H9 (cell line): Measurements from ENCODE around the gene CTR9. TPM values are rescaled to one million over a fixed set of nuclear protein-coding genes. Genes with fewer than 3 reads are reported as not detected.

ENCODE experiments used
- DNase-seq: peaks from one replicate; pipeline ENCODE4 v3.0.0-alpha.2; 2017
- H2AFZ ChIP-seq: one replicate; pipeline ENCODE4 v1.6.1; 2013; ENCODE audit warnings: mild to moderate bottlenecking, low read length, control low read depth, moderate library complexity
- H2AK5ac ChIP-seq: 2 replicates; pipeline ENCODE4 v1.6.1; 2013; ENCODE audit warnings: low read length, control low read depth, mixed read lengths; ENCODE audit not compliant: insufficient read length
- H2BK120ac ChIP-seq: one replicate; pipeline ENCODE4 v1.6.1; 2013; ENCODE audit warnings: low read depth, mild to moderate bottlenecking, low read length, control low read depth, inconsistent platforms; ENCODE audit not compliant: poor library complexity, severe bottlenecking
- H2BK12ac ChIP-seq: 2 replicates; pipeline ENCODE4 v1.6.1; 2013; ENCODE audit warnings: low read length, control low read depth, mixed read lengths, low read depth; ENCODE audit not compliant: insufficient read length
- H2BK15ac ChIP-seq: 2 replicates; pipeline ENCODE4 v1.6.1; 2013; ENCODE audit warnings: low read depth, low read length, control low read depth
- H2BK20ac ChIP-seq: one replicate; pipeline ENCODE4 v1.6.1; 2013; ENCODE audit warnings: low read depth, mild to moderate bottlenecking, low read length, control low read depth, inconsistent platforms; ENCODE audit not compliant: poor library complexity, severe bottlenecking
- H2BK5ac ChIP-seq: 2 replicates; pipeline ENCODE4 v1.6.1; 2013; ENCODE audit warnings: low read length, control low read depth, mixed read lengths; ENCODE audit not compliant: insufficient read length
- H3K14ac ChIP-seq: 2 replicates; pipeline ENCODE4 v1.6.1; 2013; ENCODE audit warnings: low read length, control low read depth; ENCODE audit not compliant: insufficient read depth
- H3K18ac ChIP-seq: 2 replicates; pipeline ENCODE4 v1.6.1; 2013; ENCODE audit warnings: low read depth, mild to moderate bottlenecking, mixed read lengths, low read length, control low read depth; ENCODE audit not compliant: insufficient read length
- H3K23ac ChIP-seq: 2 replicates; pipeline ENCODE4 v1.6.1; 2013; ENCODE audit warnings: low read length, control low read depth, mixed read lengths, low read depth; ENCODE audit not compliant: insufficient read length
- H3K23me2 ChIP-seq: 2 replicates; pipeline ENCODE4 v1.6.1; 2013; ENCODE audit warnings: low read depth, mild to moderate bottlenecking, mixed read lengths, low read length, control low read depth; ENCODE audit not compliant: insufficient read length, poor library complexity, severe bottlenecking
- H3K27ac ChIP-seq: 2 replicates; pipeline ENCODE4 v1.5.1; 2013; ENCODE audit warnings: low read length, control low read depth, mixed read lengths, low read depth; ENCODE audit not compliant: insufficient read length
- H3K27me3 ChIP-seq: 2 replicates; pipeline ENCODE4 v1.6.1; 2013; ENCODE audit warnings: low read length, control low read depth, inconsistent platforms; ENCODE audit not compliant: insufficient read depth
- H3K4ac ChIP-seq: 2 replicates; pipeline ENCODE4 v1.6.1; 2013; ENCODE audit warnings: low read depth, mild to moderate bottlenecking, control low read depth, inconsistent platforms, low read length, moderate library complexity
- H3K4me1 ChIP-seq: 2 replicates; pipeline ENCODE4 v1.6.1; 2013; ENCODE audit warnings: low read length, control low read depth, inconsistent platforms; ENCODE audit not compliant: insufficient read depth
- H3K4me2 ChIP-seq: 2 replicates; pipeline ENCODE4 v1.6.1; 2013; ENCODE audit warnings: low read length, control low read depth, mixed read lengths; ENCODE audit not compliant: insufficient read length, insufficient read depth
- H3K56ac ChIP-seq: 2 replicates; pipeline ENCODE4 v1.6.1; 2013; ENCODE audit warnings: low read depth, mild to moderate bottlenecking, mixed read lengths, low read length, control low read depth; ENCODE audit not compliant: insufficient read length
- H3K79me1 ChIP-seq: 2 replicates; pipeline ENCODE4 v1.6.1; 2013; ENCODE audit warnings: low read depth, mild to moderate bottlenecking, moderate library complexity, low read length, control low read depth, inconsistent platforms; ENCODE audit not compliant: insufficient read depth, poor library complexity, severe bottlenecking
- H3K79me2 ChIP-seq: 2 replicates; pipeline ENCODE4 v1.6.1; 2013; ENCODE audit warnings: low read length, control low read depth, inconsistent platforms; ENCODE audit not compliant: insufficient read depth
- H3K9ac ChIP-seq: 2 replicates; pipeline ENCODE4 v1.6.1; 2013; ENCODE audit warnings: low read length, control low read depth, mixed read lengths; ENCODE audit not compliant: insufficient read length; ENCODE audit errors: extremely low read depth
- H3K9me3 ChIP-seq: one replicate; pipeline ENCODE4 v1.6.1; 2013; ENCODE audit warnings: low read depth, low read length, inconsistent platforms; ENCODE audit not compliant: control insufficient read depth
- H3T11ph ChIP-seq: one replicate; pipeline ENCODE4 v1.6.1; 2013; ENCODE audit warnings: mild to moderate bottlenecking, low read length, control low read depth, inconsistent platforms
- H4K20me1 ChIP-seq: one replicate; pipeline ENCODE4 v1.6.1; 2013; ENCODE audit not compliant: control insufficient read depth, insufficient read length, insufficient read depth
- H4K5ac ChIP-seq: 2 replicates; pipeline ENCODE4 v1.6.1; 2013; ENCODE audit warnings: low read depth, mild to moderate bottlenecking, mixed read lengths, low read length, control low read depth; ENCODE audit not compliant: insufficient read length
- H4K8ac ChIP-seq: replicated peaks from 2 replicates; pipeline ENCODE4 v1.6.1; 2013; ENCODE audit warnings: low read length, control low read depth, mixed read lengths, low read depth; ENCODE audit not compliant: insufficient read length
- H4K91ac ChIP-seq: 2 replicates; pipeline ENCODE4 v1.6.1; 2013; ENCODE audit warnings: low read depth, mild to moderate bottlenecking, moderate library complexity, mixed read lengths, low read length, control low read depth; ENCODE audit not compliant: insufficient read length
- H3K27ac Mint-ChIP-seq, 3 experiments: 2 replicates in 2 of 3; 3 replicates in 1 of 3; pipeline ENCODE4 v1.8.0; 2020 to 2021; ENCODE audit warnings: mixed read lengths in 3 of 3, mild to moderate bottlenecking in 1 of 3, moderate library complexity in 1 of 3
- H3K27me3 Mint-ChIP-seq: 2 replicates; pipeline ENCODE4 v1.8.0; 2021; ENCODE audit warnings: low read depth, mild to moderate bottlenecking, moderate library complexity, mixed read lengths
- H3K36me3 Mint-ChIP-seq, 3 experiments: 2 replicates in 2 of 3; 3 replicates in 1 of 3; pipeline ENCODE4 v1.8.0; 2020 to 2021; ENCODE audit warnings: low read depth in 3 of 3, mixed read lengths in 3 of 3; ENCODE audit not compliant: insufficient read depth in 1 of 3
- H3K4me1 Mint-ChIP-seq, 2 experiments: 2 replicates each; pipeline ENCODE4 v1.8.0; 2020; ENCODE audit warnings: mixed read lengths in 2 of 2
- H3K4me3 Mint-ChIP-seq, 2 experiments: 2 replicates in 1 of 2; 3 replicates in 1 of 2; pipeline ENCODE4 v1.8.0; 2020 to 2021; ENCODE audit warnings: mild to moderate bottlenecking in 2 of 2, mixed read lengths in 2 of 2, moderate library complexity in 1 of 2
- H3K9me3 Mint-ChIP-seq, 2 experiments: 2 replicates in 1 of 2; 3 replicates in 1 of 2; pipeline ENCODE4 v1.8.0; 2020; ENCODE audit warnings: mild to moderate bottlenecking in 2 of 2, mixed read lengths in 2 of 2, moderate library complexity in 1 of 2
- WGBS: extraction: QIAGEN DNeasy Blood & Tissue Kit; methylation state at CpG from one replicate; pipeline ENCODE4 v1.1.7; 2013; ENCODE audit warnings: missing lambda C conversion rate, low lambda C conversion rate, mixed read lengths; ENCODE audit not compliant: insufficient read length; ENCODE audit errors: extremely low coverage; 5-methylcytosine and 5-hydroxymethylcytosine counted together
- total RNA-seq: library from RNA; stranded (reverse); gene quantifications from 2 replicates; pipeline ENCODE4 v1.2.1, GENCODE V29; 2021
- TF ChIP-seq, protein P1 (sequence below): fragments of 200-600 bp; sonication (generic); conservative IDR thresholded peaks from 3 replicates; pipeline ENCODE4 v1.8.0; 2021; ENCODE audit warnings: antibody characterized with exemption, mild to moderate bottlenecking

Gene CTR9
- total RNA-seq, 1 experiment from 2014 or later = 37.5 TPM

DNA sequence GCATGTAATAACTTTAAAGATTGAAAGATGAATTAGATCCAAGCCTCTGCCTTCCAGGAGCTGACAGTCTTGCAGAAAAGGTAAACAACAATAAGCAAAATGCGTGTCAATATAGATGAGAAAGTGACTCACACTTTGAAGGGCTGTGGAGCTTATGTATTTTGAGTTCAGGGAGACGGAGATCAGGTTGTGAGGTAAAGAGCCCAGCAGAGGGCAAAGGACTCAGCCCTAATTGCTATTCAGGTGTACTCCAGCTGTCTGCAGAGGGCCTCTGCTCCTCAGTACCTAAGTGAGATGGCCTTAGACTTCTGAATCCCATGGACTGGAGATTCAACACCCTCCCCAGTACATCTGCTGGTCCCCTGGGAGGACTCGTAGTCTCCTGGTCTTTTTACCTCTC lies 22.9 kb upstream of the CTR9 start:
- Histone ChIP-seq H4K8ac (no peak overlapping the region), H3K79me1 (no peaks in the 10 kb centered on the region), H3K9me3 (no peaks in the 10 kb centered on the region), H3K56ac (no peak overlapping the region), H2BK120ac (no peak overlapping the region), H3K23me2 (peaks cover 4% of the 10 kb centered on the region), H3K79me2 (no peaks in the 10 kb centered on the region), H4K5ac (no peak overlapping the region), H3K27ac (no peak overlapping the region), H3T11ph (no peak overlapping the region), H3K9ac (no peak overlapping the region), H4K91ac (no peak overlapping the region), H3K4ac (no peak overlapping the region), H3K23ac (no peak overlapping the region), H2BK5ac (no peak overlapping the region), H3K14ac (no peak overlapping the region), H3K4me1 (no peaks in the 10 kb centered on the region; the same call in 1 of the 2 replicates), H2BK20ac (no peak overlapping the region), H2BK15ac (no peak overlapping the region), H3K18ac (no peak overlapping the region), H2AFZ (no peak overlapping the region), H2AK5ac (no peak overlapping the region), H4K20me1 (no peaks in the 10 kb centered on the region), H2BK12ac (no peak overlapping the region), H3K27me3 (no peaks in the 10 kb centered on the region), H3K4me2 (no peak overlapping the region)
- no peak overlapping the region for H3K27ac Mint-ChIP-seq
- peaks cover 11% of the 10 kb centered on the region for H3K27me3 Mint-ChIP-seq
- WGBS = no CpG with 5 or more reads among the region's 3 CpGs
- peak overlapping the region; percentile 75 to 79; a peak in 4 of 5 replicates for H3K4me3 Mint-ChIP-seq
- H3K9me3 Mint-ChIP-seq = no peaks in the 10 kb centered on the region; a peak in 1 of 5 replicates
- no peak for DNase-seq
- peaks cover 6 to 9% of the 10 kb centered on the region in 2 experiments for H3K4me1 Mint-ChIP-seq
- TF ChIP-seq, protein P1, sequence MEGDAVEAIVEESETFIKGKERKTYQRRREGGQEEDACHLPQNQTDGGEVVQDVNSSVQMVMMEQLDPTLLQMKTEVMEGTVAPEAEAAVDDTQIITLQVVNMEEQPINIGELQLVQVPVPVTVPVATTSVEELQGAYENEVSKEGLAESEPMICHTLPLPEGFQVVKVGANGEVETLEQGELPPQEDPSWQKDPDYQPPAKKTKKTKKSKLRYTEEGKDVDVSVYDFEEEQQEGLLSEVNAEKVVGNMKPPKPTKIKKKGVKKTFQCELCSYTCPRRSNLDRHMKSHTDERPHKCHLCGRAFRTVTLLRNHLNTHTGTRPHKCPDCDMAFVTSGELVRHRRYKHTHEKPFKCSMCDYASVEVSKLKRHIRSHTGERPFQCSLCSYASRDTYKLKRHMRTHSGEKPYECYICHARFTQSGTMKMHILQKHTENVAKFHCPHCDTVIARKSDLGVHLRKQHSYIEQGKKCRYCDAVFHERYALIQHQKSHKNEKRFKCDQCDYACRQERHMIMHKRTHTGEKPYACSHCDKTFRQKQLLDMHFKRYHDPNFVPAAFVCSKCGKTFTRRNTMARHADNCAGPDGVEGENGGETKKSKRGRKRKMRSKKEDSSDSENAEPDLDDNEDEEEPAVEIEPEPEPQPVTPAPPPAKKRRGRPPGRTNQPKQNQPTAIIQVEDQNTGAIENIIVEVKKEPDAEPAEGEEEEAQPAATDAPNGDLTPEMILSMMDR = peak; percentile 33; the same call in 2 of the 3 replicates
- H3K36me3 Mint-ChIP-seq = no peaks in the 10 kb centered on the region; a peak in 1 of 7 replicates
